Keratinocyte (primary cell): ENCODE results near the gene DCUN1D2. TPM values are rescaled to one million over a fixed set of nuclear protein-coding genes. Genes with fewer than 3 reads are reported as not detected.

Experiments
- DNase-seq: peaks from one replicate; pipeline ENCODE4 v3.0.0-alpha.2; 2011; ENCODE audit warnings: low read depth, missing footprints, low spot score
- FAIRE-seq: peaks from 2 replicates; lab custom pipeline; 2011; peaks lifted over from hg19 to GRCh38; lab: Jason Lieb, UNC
- H2AFZ ChIP-seq: 2 replicates; pipeline ENCODE4 v1.6.0; 2012; ENCODE audit warnings: low read length, control low read depth, inconsistent platforms; ENCODE audit not compliant: control insufficient read depth
- H3K27ac ChIP-seq: 2 replicates; pipeline ENCODE4 v1.5.1; 2011; ENCODE audit warnings: low read length; ENCODE audit not compliant: control insufficient read depth, insufficient read depth
- H3K27me3 ChIP-seq: 3 replicates; pipeline ENCODE4 v1.6.0; 2011; ENCODE audit warnings: low read length; ENCODE audit not compliant: control insufficient read depth, insufficient read depth; ENCODE audit errors: extremely low read depth
- H3K36me3 ChIP-seq, 2 experiments: 2 replicates in 1 of 2; 3 replicates in 1 of 2; pipeline ENCODE4 v1.5.1; 2011; ENCODE audit warnings: low read length in 2 of 2, mild to moderate bottlenecking in 1 of 2; ENCODE audit not compliant: control insufficient read depth in 2 of 2, insufficient read depth in 2 of 2; ENCODE audit errors: extremely low read depth in 1 of 2
- H3K4me1 ChIP-seq: 3 replicates; pipeline ENCODE4 v1.5.1; 2011; ENCODE audit warnings: low read length; ENCODE audit not compliant: control insufficient read depth, insufficient read depth; ENCODE audit errors: extremely low read depth
- H3K4me2 ChIP-seq: 3 replicates; pipeline ENCODE4 v1.6.0; 2011; ENCODE audit warnings: low read depth, low read length; ENCODE audit not compliant: control insufficient read depth, insufficient read depth; ENCODE audit errors: extremely low read depth
- H3K4me3 ChIP-seq, 3 experiments: fragments of 200-600 bp in 1 of 3; sonication (generic) in 1 of 3; 2 replicates in 2 of 3; 3 replicates in 1 of 3; pipeline ENCODE4 v1.5.1; 2011 to 2016; ENCODE audit warnings: low read length in 3 of 3, mild to moderate bottlenecking in 3 of 3, control low read depth in 2 of 3, inconsistent platforms in 1 of 3, low read depth in 1 of 3, mixed read lengths in 1 of 3, mixed run types in 1 of 3, moderate library complexity in 1 of 3; ENCODE audit not compliant: control insufficient read depth in 2 of 3, insufficient read depth in 2 of 3; ENCODE audit errors: extremely low read depth in 1 of 3
- H3K79me2 ChIP-seq: 2 replicates; pipeline ENCODE4 v1.6.0; 2012; ENCODE audit warnings: low read length; ENCODE audit not compliant: control insufficient read depth, insufficient read depth
- H3K9ac ChIP-seq: 3 replicates; pipeline ENCODE4 v1.6.0; 2011; ENCODE audit warnings: low read length; ENCODE audit not compliant: control insufficient read depth, insufficient read depth; ENCODE audit errors: extremely low read depth
- H3K9me1 ChIP-seq: 3 replicates; pipeline ENCODE4 v1.6.0; 2011; ENCODE audit warnings: low read length; ENCODE audit not compliant: control insufficient read depth, insufficient read depth; ENCODE audit errors: extremely low read depth
- H3K9me3 ChIP-seq: 2 replicates; pipeline ENCODE4 v1.5.1; 2012; ENCODE audit warnings: low read depth, low read length; ENCODE audit not compliant: control insufficient read depth
- H4K20me1 ChIP-seq: 3 replicates; pipeline ENCODE4 v1.6.0; 2011; ENCODE audit warnings: low read length; ENCODE audit not compliant: control insufficient read depth, insufficient read depth; ENCODE audit errors: extremely low read depth
- CTCF ChIP-seq, 3 experiments: IDR thresholded peaks in 1 of 3; conservative IDR thresholded peaks in 1 of 3; optimal IDR thresholded peaks in 1 of 3; 2 replicates in 2 of 3; 3 replicates in 1 of 3; pipeline versions ENCODE3 to v1.5.1; 2011; ENCODE audit warnings: low read length in 3 of 3, mild to moderate bottlenecking in 3 of 3, moderate library complexity in 2 of 3, control low read depth in 1 of 3, inconsistent platforms in 1 of 3; ENCODE audit not compliant: insufficient read depth in 2 of 3; ENCODE audit errors: extremely low read depth in 1 of 3
- EZH2 ChIP-seq: IDR thresholded peaks from one replicate; pipeline ENCODE4 v1.6.1; 2012; ENCODE audit warnings: inconsistent platforms, mild to moderate bottlenecking, low read length, moderate library complexity
- dilution Hi-C: fragments of 300-500 bp; cut with MboI; formaldehyde crosslinking; loops from one replicate; pipeline ENCODE4 v1.7.0; 2020; ENCODE audit warnings: low sequenced_read_pairs; ENCODE audit not compliant: extremely low pct_ligation_motif_present
- polyA plus RNA-seq, 5 experiments: library from polyadenylated mRNA; depleted of rRNA in 3 of 5; stranded (reverse) in 3 of 5; stranded (forward) in 1 of 5; unstranded in 1 of 5; fragments of >200 nt; gene quantifications; 1 replicate in 1 of 5; 2 replicates in 3 of 5; 3 replicates in 1 of 5; pipeline versions ENCODE4 v1.2.1 to v1.2.3, GENCODE V29; 2011 to 2012; ENCODE audit warnings: missing spikeins in 2 of 5, low read depth in 1 of 5, low replicate concordance in 1 of 5

Gene DCUN1D2
- polyA plus RNA-seq, 1 donor (not counting 4 experiments of a cell fraction or from before 2014, with no cell fraction given) = 9.1 TPM

- Histone ChIP-seq H3K4me3 (no peak overlapping the region), H3K79me2 (peaks cover 70% of the 10 kb centered on the region), H3K4me1 (peaks cover 9% of the 10 kb centered on the region), H3K9me3 (no peaks in the 10 kb centered on the region), H3K9ac (no peak overlapping the region), H3K27me3 (no peaks in the 10 kb centered on the region), H3K9me1 (no peaks in the 10 kb centered on the region), H4K20me1 (no peaks in the 10 kb centered on the region), H3K27ac (no peak overlapping the region), H3K4me2 (no peak overlapping the region), H2AFZ (no peak overlapping the region), H3K36me3 (peaks cover 0 to 7% of the 10 kb centered on the region in 2 experiments)
- dilution Hi-C loops = no loop called here
- DNase-seq = no peak
- FAIRE-seq = no peak
- TF ChIP-seq CTCF (optimal IDR thresholded peaks at IDR 0.05 in 1 of 3, IDR thresholded peaks at IDR 0.05 in 1 of 3, conservative IDR thresholded peaks at IDR 0.05 in 1 of 3; ENCODE audit: extremely low read depth in 1 of 3, insufficient read depth in 2 of 3, low read length in 3 of 3) = no peak
- no peak for TF ChIP-seq EZH2
Measured at GRCh38 chr13:113485545-113485944, 5.0 kb downstream of the DCUN1D2 start.

- Histone ChIP-seq H2AFZ (no peak overlapping the region), H3K9me3 (no peaks in the 10 kb centered on the region), H4K20me1 (no peaks in the 10 kb centered on the region), H3K79me2 (peaks cover 56% of the 10 kb centered on the region), H3K4me2 (no peak overlapping the region), H3K27ac (no peak overlapping the region), H3K36me3 (peaks cover 7 to 8% of the 10 kb centered on the region in 2 experiments), H3K4me1 (no peaks in the 10 kb centered on the region), H3K9me1 (no peaks in the 10 kb centered on the region), H3K4me3 (no peak overlapping the region), H3K9ac (no peak overlapping the region), H3K27me3 (no peaks in the 10 kb centered on the region)
- TF ChIP-seq CTCF (optimal IDR thresholded peaks at IDR 0.05 in 1 of 3, IDR thresholded peaks at IDR 0.05 in 1 of 3, conservative IDR thresholded peaks at IDR 0.05 in 1 of 3; ENCODE audit: extremely low read depth in 1 of 3, insufficient read depth in 2 of 3, low read length in 3 of 3) = no peak
- DNase-seq (no peak), FAIRE-seq (no peak)
- dilution Hi-C loops = no loop called here
Measured at GRCh38 chr13:113483504-113484293, 6.8 kb downstream of the DCUN1D2 start.
